Osteoblast (primary cell): ENCODE measurements around the gene OR2Y1. TPM values are rescaled to one million over a fixed set of nuclear protein-coding genes. Genes with fewer than 3 reads are reported as not detected.
"Not testable (repeated sequence)": the region's sequence is repeated elsewhere in the genome, so short reads cannot be mapped to it uniquely, and the experiment has no call there.

ENCODE experiments used
- DNase-seq: peaks from one replicate; pipeline ENCODE4 v3.0.0; 2011; ENCODE audit warnings: low spot score, mixed read lengths; ENCODE audit not compliant: insufficient read length; ENCODE audit errors: missing footprints
- H2AFZ ChIP-seq: 2 replicates; pipeline ENCODE4 v1.6.0; 2011; ENCODE audit warnings: mild to moderate bottlenecking, low read length
- H3K27ac ChIP-seq: 2 replicates; pipeline ENCODE4 v1.5.1; 2011; ENCODE audit warnings: mild to moderate bottlenecking, low read depth, low read length, moderate library complexity
- H3K27me3 ChIP-seq: 2 replicates; pipeline ENCODE4 v1.6.0; 2012; ENCODE audit warnings: mild to moderate bottlenecking, control low read depth, inconsistent platforms, low read length, moderate library complexity; ENCODE audit not compliant: insufficient read depth
- H3K36me3 ChIP-seq: 2 replicates; pipeline ENCODE4 v1.5.1; 2011; ENCODE audit warnings: mild to moderate bottlenecking, low read length, control low read depth, moderate library complexity; ENCODE audit not compliant: insufficient read depth
- H3K4me1 ChIP-seq: 2 replicates; pipeline ENCODE4 v1.5.1; 2011; ENCODE audit warnings: mild to moderate bottlenecking, low read length, control low read depth, moderate library complexity; ENCODE audit not compliant: insufficient read depth
- H3K4me2 ChIP-seq: 2 replicates; pipeline ENCODE4 v1.6.0; 2011; ENCODE audit warnings: mild to moderate bottlenecking, low read length; ENCODE audit not compliant: insufficient read depth
- H3K4me3 ChIP-seq: fragments of 200-600 bp; sonication (generic); 3 replicates; pipeline ENCODE4 v1.5.1; 2012; ENCODE audit warnings: mild to moderate bottlenecking, low read length, inconsistent platforms; ENCODE audit not compliant: insufficient read depth
- H3K79me2 ChIP-seq: 2 replicates; pipeline ENCODE4 v1.6.0; 2012; ENCODE audit warnings: mild to moderate bottlenecking, low read length, control low read depth, inconsistent platforms; ENCODE audit not compliant: insufficient read depth
- H3K9me3 ChIP-seq: 2 replicates; pipeline ENCODE4 v1.5.1; 2011; ENCODE audit warnings: low read depth, low read length, control low read depth
- H4K20me1 ChIP-seq: 2 replicates; pipeline ENCODE4 v1.6.0; 2012; ENCODE audit warnings: mild to moderate bottlenecking, low read length, control low read depth; ENCODE audit not compliant: insufficient read depth
- total RNA-seq: library from RNA; depleted of rRNA; stranded (reverse); fragments of >200 nt; gene quantifications from 2 replicates; pipeline ENCODE4 v1.2.3, GENCODE V29; 2012
- TF ChIP-seq, protein P1 (sequence below): IDR thresholded peaks from 2 replicates; pipeline ENCODE4 v1.5.1; 2011; ENCODE audit warnings: mild to moderate bottlenecking, low read depth, low read length, moderate library complexity; ENCODE audit errors: extremely low read depth

The OR2Y1 gene, protein sequence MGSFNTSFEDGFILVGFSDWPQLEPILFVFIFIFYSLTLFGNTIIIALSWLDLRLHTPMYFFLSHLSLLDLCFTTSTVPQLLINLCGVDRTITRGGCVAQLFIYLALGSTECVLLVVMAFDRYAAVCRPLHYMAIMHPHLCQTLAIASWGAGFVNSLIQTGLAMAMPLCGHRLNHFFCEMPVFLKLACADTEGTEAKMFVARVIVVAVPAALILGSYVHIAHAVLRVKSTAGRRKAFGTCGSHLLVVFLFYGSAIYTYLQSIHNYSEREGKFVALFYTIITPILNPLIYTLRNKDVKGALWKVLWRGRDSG
- not detected in 2 replicates for total RNA-seq

DNA sequence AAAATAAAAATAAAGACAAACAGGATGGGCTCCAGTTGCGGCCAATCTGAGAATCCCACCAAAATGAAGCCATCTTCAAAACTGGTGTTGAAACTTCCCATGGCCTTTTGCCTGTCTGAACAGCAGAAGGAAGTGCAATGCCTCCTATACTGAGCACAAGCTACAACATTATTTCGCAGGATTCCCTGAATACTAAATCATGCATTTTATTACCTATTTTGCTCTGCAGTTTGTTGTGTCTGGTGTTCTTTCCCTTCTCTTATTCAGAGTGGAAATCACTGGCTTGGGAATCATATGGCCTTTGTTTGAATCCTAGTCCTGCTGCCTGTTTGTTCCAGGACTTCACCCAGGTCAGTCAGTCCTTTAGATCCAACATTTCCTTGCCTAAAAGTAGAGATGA lies at the start of gene OR2Y1:
TSS of gene OR2Y1 (minus strand) at position 101 of the 400 bp plus-strand sequence. CDS start at position 101, 0 bp downstream.
- no peaks in the 10 kb centered on the region for H3K36me3 ChIP-seq
- TF ChIP-seq, protein P1, sequence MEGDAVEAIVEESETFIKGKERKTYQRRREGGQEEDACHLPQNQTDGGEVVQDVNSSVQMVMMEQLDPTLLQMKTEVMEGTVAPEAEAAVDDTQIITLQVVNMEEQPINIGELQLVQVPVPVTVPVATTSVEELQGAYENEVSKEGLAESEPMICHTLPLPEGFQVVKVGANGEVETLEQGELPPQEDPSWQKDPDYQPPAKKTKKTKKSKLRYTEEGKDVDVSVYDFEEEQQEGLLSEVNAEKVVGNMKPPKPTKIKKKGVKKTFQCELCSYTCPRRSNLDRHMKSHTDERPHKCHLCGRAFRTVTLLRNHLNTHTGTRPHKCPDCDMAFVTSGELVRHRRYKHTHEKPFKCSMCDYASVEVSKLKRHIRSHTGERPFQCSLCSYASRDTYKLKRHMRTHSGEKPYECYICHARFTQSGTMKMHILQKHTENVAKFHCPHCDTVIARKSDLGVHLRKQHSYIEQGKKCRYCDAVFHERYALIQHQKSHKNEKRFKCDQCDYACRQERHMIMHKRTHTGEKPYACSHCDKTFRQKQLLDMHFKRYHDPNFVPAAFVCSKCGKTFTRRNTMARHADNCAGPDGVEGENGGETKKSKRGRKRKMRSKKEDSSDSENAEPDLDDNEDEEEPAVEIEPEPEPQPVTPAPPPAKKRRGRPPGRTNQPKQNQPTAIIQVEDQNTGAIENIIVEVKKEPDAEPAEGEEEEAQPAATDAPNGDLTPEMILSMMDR: no peak
- H3K4me2 ChIP-seq: no peak within 1 kb of the TSS
- H4K20me1 ChIP-seq: no peaks in the 10 kb centered on the region
- no peak within 1 kb of the TSS for H3K4me3 ChIP-seq
- H3K27me3 ChIP-seq: no peaks in the 10 kb centered on the region
- peak; percentile 65 for DNase-seq
- no peak within 1 kb of the TSS for H2AFZ ChIP-seq
- H3K79me2 ChIP-seq: no peaks in the 10 kb centered on the region
- H3K4me1 ChIP-seq: no peaks in the 10 kb centered on the region
- H3K27ac ChIP-seq: no peak within 1 kb of the TSS
- no peaks in the 10 kb centered on the region for H3K9me3 ChIP-seq

- H3K4me1 ChIP-seq: peaks cover 30% of the 10 kb centered on the region
- not testable (repeated sequence) for H3K27ac ChIP-seq, DNase-seq, H3K9me3 ChIP-seq, H3K4me2 ChIP-seq, H3K4me3 ChIP-seq, H2AFZ ChIP-seq, H3K27me3 ChIP-seq
- peaks cover 71% of the 10 kb centered on the region for H3K79me2 ChIP-seq
- H3K36me3 ChIP-seq: peaks cover 29% of the 10 kb centered on the region
- H4K20me1 ChIP-seq: peaks cover 33% of the 10 kb centered on the region
These were observed 49.0 kb upstream of the OR2Y1 start for GRCh38 chr5:180788651-180789410.

GRCh38 chr5:180787711-180788431 lies 48.0 kb upstream of the OR2Y1 start:
- Histone ChIP-seq H2AFZ (no peak overlapping the region), H3K4me2 (no peak overlapping the region), H3K27me3 (no peaks in the 10 kb centered on the region), H4K20me1 (peaks cover 27% of the 10 kb centered on the region), H3K27ac (peak overlapping the region; percentile 93), H3K79me2 (peaks cover 61% of the 10 kb centered on the region), H3K9me3 (no peaks in the 10 kb centered on the region), H3K36me3 (peaks cover 24% of the 10 kb centered on the region), H3K4me1 (peaks cover 30% of the 10 kb centered on the region), H3K4me3 (no peak overlapping the region)
- TF ChIP-seq, protein P1: no peak
- peak; percentile 79 for DNase-seq

- no peaks in the 10 kb centered on the region for H3K9me3 ChIP-seq
- H4K20me1 ChIP-seq: peaks cover 22% of the 10 kb centered on the region
- H3K27me3 ChIP-seq: no peaks in the 10 kb centered on the region
- no peak overlapping the region for H2AFZ ChIP-seq
- H3K36me3 ChIP-seq: peaks cover 24% of the 10 kb centered on the region
- peaks cover 30% of the 10 kb centered on the region for H3K4me1 ChIP-seq
- H3K4me2 ChIP-seq: peak overlapping the region; percentile 67
- peak overlapping the region; percentile 93 for H3K27ac ChIP-seq
- H3K4me3 ChIP-seq: no peak overlapping the region
- peak; percentile 83 for DNase-seq
- H3K79me2 ChIP-seq: peaks cover 50% of the 10 kb centered on the region
- TF ChIP-seq, protein P1: no peak
These were observed 46.9 kb upstream of the OR2Y1 start for GRCh38 chr5:180786531-180787398.
